SKM-1 (cell line): ENCODE data around the gene ALDH1A3.

Experiments
- DNase-seq: peaks from one replicate; lab custom pipeline; 2025; ENCODE audit not compliant: unreplicated experiment; lab: John Stamatoyannopoulos, UW

Gene ALDH1A3

DNA sequence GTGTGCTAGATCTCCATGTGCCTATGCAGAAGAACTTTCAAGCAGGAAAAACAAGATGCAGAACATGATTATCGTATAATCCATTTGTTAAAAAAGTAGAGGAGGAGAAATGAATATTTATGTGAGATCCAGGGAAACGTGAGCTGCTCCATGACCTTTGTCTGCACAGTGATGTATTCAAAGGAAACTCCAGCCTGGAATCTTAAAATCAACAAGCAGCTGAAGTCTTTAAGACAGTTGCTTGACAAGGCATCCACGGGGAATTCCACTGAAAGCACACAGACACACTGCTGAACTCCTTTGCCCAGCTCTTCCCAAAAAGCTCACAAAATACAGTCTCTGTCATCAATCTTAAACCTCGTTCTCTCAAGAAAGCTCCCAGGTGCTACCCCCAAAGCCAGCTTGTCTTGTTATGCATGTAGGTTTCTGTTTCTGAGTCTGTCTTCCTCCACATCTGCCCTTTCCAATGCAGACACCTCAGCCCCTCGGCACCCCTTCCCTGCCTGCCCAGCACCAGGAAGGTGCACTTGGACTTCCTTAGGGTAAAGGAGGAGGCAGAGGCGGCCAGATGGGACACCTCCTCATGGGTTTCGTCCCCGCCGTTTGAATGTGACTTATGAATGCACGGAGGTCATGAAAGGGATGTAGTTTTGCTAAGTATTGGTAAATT lies 68.3 kb downstream of the ALDH1A3 start:
- DNase-seq = no peak

DNA sequence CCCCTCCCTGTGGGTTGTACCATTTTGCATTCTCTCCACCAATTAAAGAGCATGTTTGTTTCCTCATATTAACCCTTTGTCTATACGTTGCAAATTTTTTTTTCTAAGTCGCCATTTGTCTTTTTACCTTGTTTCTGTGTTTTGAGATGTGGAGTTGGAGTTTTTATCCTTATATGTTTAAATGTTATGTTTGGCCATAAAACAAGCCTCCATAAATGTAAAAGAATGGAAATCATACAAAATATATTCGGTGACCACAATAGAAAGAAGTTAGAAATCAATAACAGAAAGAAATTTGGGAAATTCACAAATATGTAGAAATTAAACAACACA lies 68.8 kb downstream of the ALDH1A3 start:
- DNase-seq = no peak

DNA sequence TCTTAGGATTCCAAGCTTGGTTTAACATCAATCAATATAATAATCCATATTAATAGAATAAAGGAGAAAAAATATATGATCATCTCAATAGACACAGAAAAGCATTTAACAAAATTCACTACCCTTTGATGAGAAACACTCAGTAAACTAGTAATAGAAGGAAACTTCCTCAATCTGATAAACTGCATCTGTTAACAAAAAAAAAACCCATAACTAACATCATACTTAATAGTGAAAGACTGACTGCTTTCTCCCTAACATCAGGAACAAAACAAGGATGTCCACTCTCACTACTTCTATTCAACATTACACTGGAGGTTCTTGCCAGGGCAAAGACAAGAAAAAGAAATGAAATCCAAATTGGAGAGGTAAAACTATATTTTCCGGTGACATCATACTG lies 70.1 kb downstream of the ALDH1A3 start:
- DNase-seq = no peak

DNA sequence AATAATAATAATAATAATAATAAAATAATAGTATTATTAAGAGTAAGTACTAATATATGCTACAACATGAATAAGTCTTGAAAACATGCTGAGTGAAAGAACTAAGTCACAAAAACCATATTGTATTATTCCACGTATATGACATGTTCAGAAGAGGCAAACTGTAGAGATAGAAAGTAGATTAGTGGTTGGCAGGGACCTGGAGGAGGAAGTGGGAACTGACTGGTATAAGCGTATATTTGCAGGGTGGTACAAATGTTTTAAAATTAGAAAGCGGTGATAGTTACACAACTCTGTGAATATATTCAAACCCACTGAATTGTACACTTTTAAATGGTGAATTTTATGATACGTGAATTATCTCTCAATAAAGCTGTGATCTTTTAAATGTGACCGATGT lies 72.3 kb downstream of the ALDH1A3 start:
- no peak for DNase-seq

DNA sequence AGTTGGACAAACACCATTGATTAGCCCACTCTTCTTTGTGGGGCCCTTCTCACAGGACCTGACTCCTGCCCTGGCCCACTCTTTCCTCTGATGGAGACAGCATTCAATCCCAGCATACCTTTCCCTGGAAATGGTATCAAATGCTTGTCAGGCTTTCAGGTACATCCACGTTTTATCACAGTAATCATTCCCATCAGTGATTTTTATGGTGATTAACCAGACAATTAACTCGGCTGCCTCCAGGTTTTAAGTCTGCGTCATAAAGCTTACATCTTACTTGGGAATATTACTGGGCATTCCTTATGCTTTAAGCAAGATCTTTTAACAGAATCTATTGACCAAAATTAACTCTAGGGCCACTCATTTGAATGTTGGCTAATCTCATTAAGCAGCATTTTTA lies 72.9 kb downstream of the ALDH1A3 start:
- no peak for DNase-seq

DNA sequence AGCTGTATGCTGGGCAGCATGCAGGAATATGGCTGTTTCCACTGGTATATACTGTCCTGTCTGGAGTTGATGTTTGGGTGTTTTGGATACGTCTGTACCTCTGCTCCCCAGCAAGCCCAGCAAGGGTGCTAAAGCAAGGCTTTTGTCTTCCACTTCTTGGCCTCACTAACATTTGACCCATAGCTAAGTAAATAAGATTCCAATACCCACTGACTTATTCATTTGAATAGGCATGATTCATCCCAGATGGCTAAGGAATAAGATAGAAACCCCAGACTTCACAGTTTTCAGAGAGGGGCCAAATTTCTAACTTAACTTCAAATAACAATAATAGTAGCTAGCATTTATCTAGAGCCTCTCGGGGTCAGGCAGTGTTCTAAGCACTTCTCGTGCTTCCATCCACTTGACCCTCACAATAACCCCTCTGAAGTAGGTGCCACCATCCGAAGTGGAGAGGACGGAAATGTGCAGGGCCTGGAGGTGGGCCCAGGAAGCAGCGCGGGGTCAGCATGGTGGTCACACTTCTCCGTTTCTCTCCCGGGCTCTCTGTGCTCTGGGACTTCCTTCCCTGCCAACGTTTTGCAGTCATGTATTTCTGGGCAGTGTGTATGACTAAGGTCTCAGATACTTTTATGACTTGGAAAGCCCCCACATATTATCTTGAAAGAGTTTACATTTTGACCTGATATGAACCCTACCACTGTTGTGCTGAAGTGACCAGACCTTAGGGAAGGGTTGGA lies 78.9 kb downstream of the ALDH1A3 start:
- DNase-seq = no peak

DNA sequence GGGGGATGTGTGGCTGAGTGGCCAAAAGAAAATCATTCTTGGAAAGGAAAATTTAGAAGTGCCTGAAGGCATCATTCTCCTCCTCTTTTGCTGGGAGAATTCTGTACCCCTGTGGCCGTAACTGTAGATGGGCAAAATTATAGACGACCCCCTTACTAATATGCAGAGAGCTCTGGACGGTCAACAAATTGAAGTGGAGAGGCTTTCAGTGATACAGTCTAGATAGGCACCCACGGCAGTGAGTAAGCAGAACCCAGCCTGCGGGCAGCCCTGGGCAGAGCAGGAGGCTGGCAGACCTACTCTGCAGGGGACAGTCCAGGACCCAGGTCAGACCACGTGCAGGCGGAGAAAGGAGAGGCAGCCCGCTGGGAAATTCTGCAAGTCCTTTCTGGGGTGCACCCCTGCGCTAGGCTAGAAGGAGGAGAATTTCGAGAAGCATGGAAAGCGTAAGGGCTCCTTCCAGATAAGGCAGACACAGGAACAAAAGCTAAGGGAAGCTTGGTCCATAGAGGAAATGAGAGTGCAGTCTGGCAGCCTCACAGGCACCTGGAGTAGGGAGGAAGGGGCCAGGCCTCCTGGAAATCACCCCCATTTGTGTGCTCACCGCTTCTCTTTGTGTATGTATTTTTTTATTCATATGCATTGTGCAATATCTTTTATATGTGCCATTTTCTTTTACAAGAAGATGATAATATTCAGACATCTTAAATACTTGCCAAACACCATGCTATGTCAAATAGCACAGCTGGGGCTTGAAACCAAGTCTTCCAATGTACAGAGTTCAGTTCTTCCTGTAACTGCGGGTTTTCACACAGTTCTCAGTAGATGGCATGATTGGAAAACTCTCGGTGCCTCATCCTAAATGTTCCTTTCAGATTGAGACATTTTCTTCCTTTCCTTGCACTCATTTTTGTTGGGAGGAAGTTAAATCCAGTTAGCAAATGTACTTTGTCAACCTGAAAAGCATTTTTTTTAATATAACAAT lies 79.7 kb downstream of the ALDH1A3 start:
- no peak for DNase-seq
